ENCODE measurements around the gene FBXL13. TPM values are rescaled to one million over a fixed set of nuclear protein-coding genes. Genes with fewer than 3 reads are reported as not detected.
A peak's percentile ranks its signal among the peaks of the same experiment; 100 is the strongest.
"Not testable (repeated sequence)": the region's sequence is repeated elsewhere in the genome, so short reads cannot be mapped to it uniquely, and the experiment has no call there.

FBXL13 gene
- total RNA-seq, 1 donor from 2014 or later = 0.51 TPM

DNA sequence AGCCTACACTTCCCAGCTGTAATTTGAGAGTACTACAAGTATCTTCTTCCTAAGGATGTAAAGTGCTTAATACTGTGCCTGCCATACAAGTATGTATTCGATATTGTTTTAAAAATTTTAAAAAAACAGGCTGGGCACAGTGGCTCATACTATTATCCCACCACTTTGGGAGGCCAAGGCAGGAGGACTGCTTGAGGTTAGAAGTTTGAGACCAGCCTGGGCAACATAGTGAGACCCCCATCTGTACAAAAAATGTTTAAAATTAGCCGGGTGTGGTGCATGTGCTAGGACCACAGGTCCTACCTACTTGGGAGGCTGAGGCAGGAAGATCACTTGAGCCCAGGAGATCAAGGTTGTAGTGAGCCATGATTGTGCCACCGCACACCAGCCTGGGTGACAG is 8.6 kb upstream of the FBXL13 start:
- ATAC-seq (ENCODE audit: poor library complexity) = no peak
- intact Hi-C loops (cut with DNase I) = no loop called here
- DNase-seq = no peak

DNA sequence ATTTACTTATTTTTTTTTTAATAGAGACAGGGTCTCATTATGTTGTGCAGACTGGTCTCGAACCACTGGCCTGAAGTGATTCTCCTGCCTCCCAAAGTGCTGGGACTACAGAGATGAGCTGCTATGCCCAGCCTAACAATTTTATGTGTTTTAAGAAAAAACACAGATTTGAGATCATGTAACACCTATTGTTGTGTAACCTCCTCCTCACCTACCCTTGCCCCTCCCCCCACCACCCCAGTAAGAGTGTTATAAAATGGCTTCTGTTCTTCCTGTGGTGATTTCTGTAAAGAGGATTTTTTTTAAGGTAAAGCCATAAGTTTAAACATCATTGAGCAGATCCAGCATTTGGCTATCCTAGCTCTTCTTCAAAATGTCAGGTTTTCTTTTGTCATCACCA is 7.9 kb upstream of the FBXL13 start:
- intact Hi-C loops (cut with DNase I) = no loop called here
- no peak for DNase-seq
- no peak for ATAC-seq (ENCODE audit: poor library complexity)

DNA sequence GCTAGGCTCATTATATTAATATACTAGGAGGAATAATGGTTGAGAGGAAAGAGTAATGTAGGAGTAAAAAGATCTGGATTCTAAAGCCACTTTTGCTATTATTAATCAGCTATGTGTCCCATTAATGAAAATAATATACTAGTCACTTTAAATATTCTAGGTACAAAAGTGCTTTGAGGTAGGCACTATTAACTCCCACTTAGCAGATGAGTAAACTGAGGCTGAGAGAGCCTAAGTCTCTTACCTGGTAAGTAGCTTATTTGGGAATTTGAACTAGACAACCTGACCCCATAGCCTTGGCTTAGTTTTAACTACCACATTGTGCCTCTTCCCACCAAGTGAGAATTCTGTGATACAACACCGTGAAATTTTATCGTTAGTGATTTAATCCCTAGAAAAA is 6.3 kb upstream of the FBXL13 start:
- DNase-seq (no peak), ATAC-seq (ENCODE audit: poor library complexity) (no peak)

GRCh38 chr7:103079836-103080235 is 5.2 kb upstream of the FBXL13 start:
- ATAC-seq (ENCODE audit: poor library complexity) (no peak), DNase-seq (no peak)
- intact Hi-C loops (cut with DNase I) = no loop called here

More for the DNA sequence above, 6.3 kb upstream of the FBXL13 start:
- intact Hi-C loops (cut with DNase I) = no loop called here

- DNase-seq; intact Hi-C loops (cut with DNase I); ATAC-seq (ENCODE audit: poor library complexity): not testable (repeated sequence)
Measured at GRCh38 chr7:103078226-103078625, 3.6 kb upstream of the FBXL13 start.

- intact Hi-C loops (cut with DNase I) = no loop called here
- no peak for ATAC-seq (ENCODE audit: poor library complexity)
- no peak for DNase-seq
Measured at GRCh38 chr7:103077318-103077717, 2.7 kb upstream of the FBXL13 start.

GRCh38 chr7:103076764-103077163 is 2.2 kb upstream of the FBXL13 start:
- ATAC-seq (ENCODE audit: poor library complexity) (no peak), DNase-seq (peak; percentile 47)

DNA sequence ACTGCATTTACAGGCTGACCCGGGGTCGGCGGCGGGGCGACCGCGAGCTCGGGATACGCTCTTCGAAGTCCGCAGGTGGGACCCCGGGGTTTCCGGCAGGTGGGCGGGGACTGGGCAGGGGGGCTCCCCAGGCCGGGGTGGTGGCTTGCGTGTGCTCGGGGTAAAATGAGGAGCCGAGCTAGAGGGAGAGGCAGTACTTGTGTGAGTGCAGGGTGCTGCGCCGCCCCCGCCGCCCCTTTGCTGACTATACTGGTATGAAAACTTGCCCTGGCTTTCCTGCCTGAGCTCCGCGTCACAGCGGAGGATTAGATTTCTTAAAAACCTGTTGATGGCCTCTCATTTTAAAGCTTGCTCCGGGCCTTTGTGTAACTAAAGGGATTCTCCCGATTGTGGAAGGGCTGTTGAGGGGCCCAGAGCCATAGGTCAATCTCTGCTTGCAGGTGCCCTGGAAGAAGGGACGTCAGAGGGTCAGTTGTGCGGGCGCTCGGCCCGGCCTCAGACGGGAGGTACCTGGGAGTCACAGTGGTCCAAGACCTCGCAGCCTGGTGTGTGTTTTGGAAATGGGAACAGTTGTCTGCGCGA is 832 bp upstream of the FBXL13 start:
- peak; percentile 67 for DNase-seq
- ATAC-seq (ENCODE audit: poor library complexity) = peak; percentile 3
- intact Hi-C loops (cut with DNase I) = no loop called here

More at GRCh38 chr7:103076764-103077163, 2.2 kb upstream of the FBXL13 start:
- intact Hi-C loops (cut with DNase I) = no loop called here

GRCh38 chr7:103073989-103074518 is 542 bp downstream of the FBXL13 start:
- intact Hi-C loops (cut with DNase I) = no loop called here
- no peak for ATAC-seq (ENCODE audit: poor library complexity)
- no peak for DNase-seq

GRCh38 chr7:103071000-103071399 is 3.6 kb downstream of the FBXL13 start:
- ATAC-seq (ENCODE audit: poor library complexity) = no peak
- intact Hi-C loops (cut with DNase I) = no loop called here
- no peak for DNase-seq

DNA sequence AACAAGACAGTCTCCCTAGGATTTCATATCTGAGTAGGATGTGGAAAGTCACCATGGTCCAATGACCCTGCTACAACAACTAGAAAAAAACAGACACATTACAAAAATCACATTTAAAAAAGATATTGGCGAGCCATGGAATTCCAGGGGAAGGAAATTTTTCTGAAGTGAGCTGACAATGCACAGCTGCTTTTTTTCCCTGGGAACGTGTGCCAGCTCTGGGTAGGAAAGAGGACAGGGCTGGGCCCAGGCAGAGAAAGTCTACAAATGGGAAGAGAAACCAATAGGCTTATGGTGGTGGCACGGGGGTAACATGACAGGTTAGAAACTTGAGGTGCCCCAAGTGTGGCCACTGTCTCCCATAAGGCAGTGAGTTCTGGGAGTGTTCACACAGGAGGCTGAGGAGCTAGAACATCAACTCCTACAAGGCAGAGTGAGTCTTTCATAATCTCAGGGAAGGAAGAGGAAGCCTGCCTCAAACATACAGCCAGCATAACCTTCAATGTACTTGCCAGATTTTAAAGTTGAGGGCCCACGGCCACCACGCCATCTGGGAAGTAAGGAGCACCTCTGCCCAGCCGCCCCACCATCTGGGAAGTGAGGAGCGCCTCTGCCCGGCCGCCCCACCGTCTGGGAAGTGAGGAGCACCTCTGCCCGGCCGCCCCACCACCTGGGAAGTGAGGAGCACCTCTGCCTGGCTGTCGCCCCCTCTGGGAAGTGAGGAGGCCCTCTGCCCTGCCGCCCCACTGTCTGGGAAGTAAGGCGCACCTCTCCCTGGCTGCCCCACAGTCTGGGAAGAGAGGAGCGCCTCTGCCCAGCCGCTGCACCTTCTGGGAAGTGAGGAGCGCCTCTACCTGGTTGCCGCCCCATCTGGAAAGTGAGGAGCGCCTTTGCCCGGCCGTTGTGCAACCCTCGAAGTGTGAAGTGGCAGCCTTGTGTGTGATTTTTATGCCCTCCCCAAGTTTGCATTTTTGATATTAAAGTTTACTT is 5.9 kb downstream of the FBXL13 start:
- DNase-seq (no peak), ATAC-seq (ENCODE audit: poor library complexity) (no peak)
- intact Hi-C loops (cut with DNase I) = no loop called here

DNA sequence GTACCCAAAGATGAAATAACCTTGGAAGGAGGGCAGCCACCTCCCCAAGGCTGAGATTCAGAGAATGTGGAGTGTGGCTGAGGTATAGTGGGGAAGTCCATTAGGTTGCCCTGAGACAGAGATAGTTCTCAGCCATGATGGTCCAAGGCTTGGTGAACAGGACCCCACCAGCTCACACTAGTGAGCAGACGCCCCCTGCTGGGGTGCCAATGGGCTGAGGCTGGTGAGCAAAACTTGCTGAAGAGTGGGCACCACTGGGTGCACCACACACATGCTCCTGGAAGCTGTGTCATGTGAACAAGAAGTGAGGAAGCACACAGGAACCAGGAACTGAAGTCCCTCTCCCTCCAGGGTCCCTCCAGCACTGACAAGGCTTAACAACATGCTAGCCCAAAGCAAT is 8.9 kb downstream of the FBXL13 start:
- ATAC-seq (ENCODE audit: poor library complexity) (no peak), DNase-seq (peak; percentile 54)
- intact Hi-C loops (cut with DNase I) = no loop called here

DNA sequence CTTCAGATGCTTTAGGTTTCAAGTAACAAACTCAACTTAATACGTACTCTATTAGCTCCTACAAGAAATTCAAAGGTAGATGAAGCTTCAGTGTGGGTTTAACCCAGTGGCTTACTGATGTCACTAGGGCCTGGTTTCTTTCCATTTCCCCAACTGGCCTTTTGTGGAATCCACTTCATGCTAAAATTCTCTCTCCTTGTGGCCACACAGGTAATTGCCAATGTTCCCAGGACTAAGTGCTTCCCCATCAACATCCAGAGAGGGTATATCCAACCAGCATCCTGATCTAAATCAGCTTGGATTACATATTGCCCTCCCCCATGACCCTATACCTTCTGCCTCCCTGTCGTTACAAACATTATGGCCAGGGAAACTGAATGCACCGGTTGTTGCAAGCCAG is 10.7 kb downstream of the FBXL13 start:
- intact Hi-C loops (cut with DNase I) = no loop called here
- DNase-seq (no peak), ATAC-seq (ENCODE audit: poor library complexity) (no peak)

DNA sequence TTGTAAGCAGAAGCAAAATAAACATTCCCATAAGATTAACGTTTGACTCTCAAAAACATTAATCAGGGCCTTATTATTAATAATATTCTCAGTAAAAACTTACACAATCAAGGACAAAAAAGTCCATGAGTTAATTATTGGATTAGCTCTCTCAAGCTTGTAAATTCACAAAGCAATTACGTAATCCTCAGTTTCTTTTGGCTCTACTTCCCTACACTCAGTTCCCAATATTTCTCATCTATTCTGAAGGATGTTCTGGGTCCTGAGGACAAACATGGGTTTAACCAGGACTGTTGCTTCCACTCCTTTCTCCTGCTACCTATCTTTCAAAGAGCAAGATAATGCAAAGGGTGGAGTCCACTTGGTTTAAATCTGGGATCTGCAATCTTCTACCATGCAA is 15.1 kb downstream of the FBXL13 start:
- ATAC-seq (ENCODE audit: poor library complexity) (no peak), DNase-seq (no peak)
- intact Hi-C loops (cut with DNase I) = no loop called here

GRCh38 chr7:103058122-103058521 is 16.5 kb downstream of the FBXL13 start:
- no peak for ATAC-seq (ENCODE audit: poor library complexity)
- intact Hi-C loops (cut with DNase I) = no loop called here
- DNase-seq = no peak

DNA sequence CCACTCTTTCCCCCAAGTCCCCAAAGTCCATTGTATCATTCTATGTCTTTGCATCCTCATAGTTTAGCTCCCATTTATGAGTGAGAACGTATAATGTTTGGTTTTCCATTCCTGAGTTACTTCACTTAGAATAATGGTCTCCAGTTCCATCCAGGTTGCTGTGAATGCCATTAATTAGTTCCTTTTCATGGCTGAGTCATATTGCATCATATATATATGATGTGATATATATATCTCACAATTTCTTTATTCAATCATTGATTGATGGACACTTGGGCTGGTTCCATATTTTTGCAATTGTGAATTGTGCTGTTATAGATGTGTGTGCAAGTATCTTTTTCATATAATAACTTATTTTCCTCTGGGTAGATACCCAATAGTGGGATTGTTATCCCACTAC is 18.6 kb downstream of the FBXL13 start:
- DNase-seq; intact Hi-C loops (cut with DNase I); ATAC-seq (ENCODE audit: poor library complexity): not testable (repeated sequence)

DNA sequence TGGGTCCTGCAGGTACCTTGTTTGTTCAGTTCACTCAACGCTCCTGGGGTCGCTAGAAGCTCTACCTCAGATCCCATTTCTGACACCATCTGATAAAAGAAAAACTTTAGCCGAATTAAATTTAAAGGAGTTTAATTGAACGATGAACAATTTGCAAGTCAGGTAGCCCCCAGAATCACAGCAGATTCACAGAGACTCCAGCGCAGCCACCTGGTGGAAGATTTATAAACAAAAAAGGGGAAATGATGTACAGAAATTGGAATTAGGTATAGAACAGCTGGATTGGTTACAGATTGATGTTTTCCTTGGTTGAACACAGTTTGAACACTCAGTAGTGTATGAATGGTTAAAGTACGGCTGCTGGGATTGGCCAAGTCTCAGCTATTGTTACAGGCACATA is 23.1 kb downstream of the FBXL13 start:
- no peak for DNase-seq
- no peak for ATAC-seq (ENCODE audit: poor library complexity)
- intact Hi-C loops (cut with DNase I) = no loop called here

GRCh38 chr7:103048833-103049232 is 25.8 kb downstream of the FBXL13 start:
- no peak for ATAC-seq (ENCODE audit: poor library complexity)
- intact Hi-C loops (cut with DNase I) = no loop called here
- no peak for DNase-seq

GRCh38 chr7:103041815-103042214 is 32.8 kb downstream of the FBXL13 start:
- ATAC-seq (ENCODE audit: poor library complexity); DNase-seq; intact Hi-C loops (cut with DNase I): not testable (repeated sequence)

Measured in Right ventricle myocardium superior (tissue), 1 donor.